Stomach smooth muscle (tissue), 2 donors: ENCODE results near the gene SFSWAP.

Source experiments
- H3K27ac ChIP-seq: one replicate; pipeline ENCODE4 v1.7.0; 2013; ENCODE audit warnings: mild to moderate bottlenecking, low read length, inconsistent platforms
- H3K27me3 ChIP-seq, 2 donors: one replicate each; pipeline ENCODE4 v1.7.0; 2013; ENCODE audit warnings: low read length in 2 of 2; ENCODE audit not compliant: insufficient read depth in 2 of 2, control insufficient read depth in 1 of 2
- H3K36me3 ChIP-seq, 2 donors: one replicate each; pipeline ENCODE4 v1.7.0; 2013; ENCODE audit warnings: low read length in 2 of 2; ENCODE audit not compliant: control insufficient read depth in 2 of 2, insufficient read depth in 2 of 2
- H3K4me1 ChIP-seq: one replicate; pipeline ENCODE4 v1.7.0; 2013; ENCODE audit warnings: low read length; ENCODE audit not compliant: control insufficient read depth, insufficient read depth
- H3K4me3 ChIP-seq, 2 donors: one replicate each; pipeline ENCODE4 v1.7.0; 2013; ENCODE audit warnings: low read length in 2 of 2
- H3K9ac ChIP-seq, 2 donors: one replicate each; pipeline ENCODE4 v1.7.0; 2013; ENCODE audit warnings: low read length in 2 of 2, mild to moderate bottlenecking in 1 of 2
- H3K9me3 ChIP-seq, 2 donors: one replicate each; pipeline ENCODE4 v1.7.0; 2013; ENCODE audit warnings: low read length in 2 of 2; ENCODE audit not compliant: control insufficient read depth in 2 of 2
- donor health status: healthy.
- donor health status: Pancreatic carcinoma.

Gene SFSWAP

GRCh38 chr12:131779027-131779426, 68.1 kb downstream of the SFSWAP start:
- H3K9ac ChIP-seq: no peak overlapping the region
- no peak overlapping the region for H3K4me3 ChIP-seq
- H3K27ac ChIP-seq: no peak overlapping the region
- H3K4me1 ChIP-seq: no peaks in the 10 kb centered on the region
- no peaks in the 10 kb centered on the region for H3K9me3 ChIP-seq
- H3K36me3 ChIP-seq: peaks cover 28 to 36% of the 10 kb centered on the region in 2 donors
- no peaks in the 10 kb centered on the region for H3K27me3 ChIP-seq

DNA sequence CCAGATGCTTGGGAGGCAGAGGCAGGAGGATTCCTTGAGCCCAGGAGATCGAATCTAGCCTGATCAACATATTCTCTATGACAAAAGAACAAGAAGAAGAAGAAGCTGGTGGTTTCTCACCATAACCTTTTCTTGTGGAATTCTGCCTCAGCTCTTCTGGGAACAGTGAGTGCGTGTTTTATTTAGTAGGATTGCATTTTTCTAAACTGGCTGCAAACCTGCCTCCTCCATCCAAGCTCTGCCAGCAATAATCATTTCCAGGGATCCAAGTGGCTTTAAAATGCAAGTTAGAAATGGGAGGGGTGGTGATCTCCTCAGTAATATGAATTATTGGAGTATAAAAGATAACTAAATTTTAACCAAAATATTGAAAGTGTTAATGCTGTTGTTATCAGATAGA, 71.2 kb downstream of the SFSWAP start:
- H3K27ac ChIP-seq: no peak overlapping the region
- H3K9ac ChIP-seq: no peak overlapping the region
- H3K4me3 ChIP-seq: no peak overlapping the region
- H3K4me1 ChIP-seq: no peaks in the 10 kb centered on the region
- no peaks in the 10 kb centered on the region for H3K27me3 ChIP-seq
- H3K9me3 ChIP-seq: no peaks in the 10 kb centered on the region
- H3K36me3 ChIP-seq: peaks cover 35 to 42% of the 10 kb centered on the region in 2 donors

DNA sequence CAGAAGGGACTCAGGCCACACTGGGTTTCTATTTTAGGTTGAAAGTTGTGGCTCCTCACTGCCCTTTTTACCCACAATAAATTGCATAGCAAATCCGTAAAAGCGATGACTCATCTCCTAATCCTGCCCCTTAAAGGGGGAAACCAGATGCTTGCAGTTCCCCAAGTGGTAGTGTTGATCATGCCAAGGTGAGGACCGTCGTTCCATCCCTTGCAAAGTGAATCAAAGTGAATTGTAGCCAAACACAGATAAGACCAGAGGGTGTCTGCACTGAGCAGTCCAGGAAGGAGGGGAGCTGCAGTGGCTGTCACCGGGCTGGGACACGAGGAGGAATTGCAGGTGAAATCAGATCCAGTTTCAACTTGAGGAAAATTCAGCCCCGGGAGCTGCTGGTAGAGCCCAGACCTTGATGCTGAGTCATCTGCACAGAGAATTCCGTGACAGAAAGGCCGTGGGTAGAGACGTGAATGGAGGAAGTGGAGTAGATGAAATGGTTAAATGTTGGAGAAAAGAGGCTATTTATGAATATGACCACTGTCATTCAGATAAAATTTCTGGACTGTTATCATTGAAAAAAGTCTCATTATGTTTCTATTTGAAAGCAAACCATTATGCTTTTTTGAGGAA, 73.1 kb downstream of the SFSWAP start:
- no peak overlapping the region for H3K9ac ChIP-seq
- no peak overlapping the region for H3K27ac ChIP-seq

GRCh38 chr12:131784909-131785762, 74.2 kb downstream of the SFSWAP start:
- Histone ChIP-seq H3K36me3 (peaks cover 38 to 49% of the 10 kb centered on the region in 2 donors), H3K27me3 (no peaks in the 10 kb centered on the region), H3K9ac (no peak overlapping the region), H3K9me3 (no peaks in the 10 kb centered on the region), H3K4me3 (no peak overlapping the region), H3K27ac (no peak overlapping the region), H3K4me1 (no peaks in the 10 kb centered on the region)

More for the DNA sequence above, 73.1 kb downstream of the SFSWAP start:
- no peaks in the 10 kb centered on the region for H3K27me3 ChIP-seq
- no peaks in the 10 kb centered on the region for H3K4me1 ChIP-seq
- no peaks in the 10 kb centered on the region for H3K9me3 ChIP-seq
- H3K4me3 ChIP-seq: no peak overlapping the region
- H3K36me3 ChIP-seq: peaks cover 34 to 46% of the 10 kb centered on the region in 2 donors

- H3K9me3 ChIP-seq: no peaks in the 10 kb centered on the region
- H3K4me1 ChIP-seq: no peaks in the 10 kb centered on the region
- no peaks in the 10 kb centered on the region for H3K27me3 ChIP-seq
- H3K9ac ChIP-seq: no peak overlapping the region
- H3K27ac ChIP-seq: no peak overlapping the region
- no peak overlapping the region for H3K4me3 ChIP-seq
- peaks cover 40 to 48% of the 10 kb centered on the region in 2 donors for H3K36me3 ChIP-seq
Measured at GRCh38 chr12:131785763-131786330, 75.0 kb downstream of the SFSWAP start.

GRCh38 chr12:131786331-131786730, 75.4 kb downstream of the SFSWAP start:
- Histone ChIP-seq H3K4me1 (no peaks in the 10 kb centered on the region), H3K36me3 (peaks cover 40 to 47% of the 10 kb centered on the region in 2 donors), H3K9me3 (no peaks in the 10 kb centered on the region), H3K4me3 (no peak overlapping the region), H3K27ac (no peak overlapping the region), H3K27me3 (no peaks in the 10 kb centered on the region), H3K9ac (no peak overlapping the region)

- Histone ChIP-seq H3K27ac (no peak overlapping the region), H3K36me3 (peaks cover 43 to 44% of the 10 kb centered on the region in 2 donors), H3K4me3 (no peak overlapping the region), H3K4me1 (no peaks in the 10 kb centered on the region), H3K9me3 (no peaks in the 10 kb centered on the region), H3K27me3 (no peaks in the 10 kb centered on the region), H3K9ac (no peak overlapping the region)
Measured at GRCh38 chr12:131787143-131787660, 76.3 kb downstream of the SFSWAP start.

DNA sequence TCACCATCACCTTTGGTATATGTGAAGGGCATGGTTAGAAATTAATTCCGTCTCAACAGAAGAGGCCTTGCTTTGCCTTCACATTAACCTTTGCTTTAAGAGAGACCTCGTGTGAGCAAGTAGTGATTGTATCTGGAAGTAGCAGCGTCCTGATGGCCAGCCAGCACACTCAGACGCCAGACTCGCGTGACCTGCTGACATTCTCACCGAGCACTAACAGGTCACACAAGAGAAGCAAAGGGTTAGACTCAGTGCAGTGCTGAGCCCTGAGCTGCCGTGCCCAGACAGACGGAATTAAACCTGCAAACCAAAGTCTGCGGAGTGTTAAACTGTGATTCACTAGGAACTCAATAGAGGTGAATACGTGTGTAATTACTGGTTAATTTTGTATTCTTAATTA, 77.2 kb downstream of the SFSWAP start:
- Histone ChIP-seq H3K9me3 (no peaks in the 10 kb centered on the region), H3K4me1 (no peaks in the 10 kb centered on the region), H3K4me3 (no peak overlapping the region), H3K27ac (no peak overlapping the region), H3K9ac (no peak overlapping the region), H3K36me3 (peaks cover 47 to 50% of the 10 kb centered on the region in 2 donors), H3K27me3 (no peaks in the 10 kb centered on the region)

- H3K4me1 ChIP-seq: no peaks in the 10 kb centered on the region
- no peaks in the 10 kb centered on the region for H3K9me3 ChIP-seq
- H3K36me3 ChIP-seq: peaks cover 51 to 53% of the 10 kb centered on the region in 2 donors
- no peaks in the 10 kb centered on the region for H3K27me3 ChIP-seq
- no peak overlapping the region for H3K4me3 ChIP-seq
- H3K27ac ChIP-seq: no peak overlapping the region
- H3K9ac ChIP-seq: no peak overlapping the region
Measured at GRCh38 chr12:131789638-131790037, 78.7 kb downstream of the SFSWAP start.

DNA sequence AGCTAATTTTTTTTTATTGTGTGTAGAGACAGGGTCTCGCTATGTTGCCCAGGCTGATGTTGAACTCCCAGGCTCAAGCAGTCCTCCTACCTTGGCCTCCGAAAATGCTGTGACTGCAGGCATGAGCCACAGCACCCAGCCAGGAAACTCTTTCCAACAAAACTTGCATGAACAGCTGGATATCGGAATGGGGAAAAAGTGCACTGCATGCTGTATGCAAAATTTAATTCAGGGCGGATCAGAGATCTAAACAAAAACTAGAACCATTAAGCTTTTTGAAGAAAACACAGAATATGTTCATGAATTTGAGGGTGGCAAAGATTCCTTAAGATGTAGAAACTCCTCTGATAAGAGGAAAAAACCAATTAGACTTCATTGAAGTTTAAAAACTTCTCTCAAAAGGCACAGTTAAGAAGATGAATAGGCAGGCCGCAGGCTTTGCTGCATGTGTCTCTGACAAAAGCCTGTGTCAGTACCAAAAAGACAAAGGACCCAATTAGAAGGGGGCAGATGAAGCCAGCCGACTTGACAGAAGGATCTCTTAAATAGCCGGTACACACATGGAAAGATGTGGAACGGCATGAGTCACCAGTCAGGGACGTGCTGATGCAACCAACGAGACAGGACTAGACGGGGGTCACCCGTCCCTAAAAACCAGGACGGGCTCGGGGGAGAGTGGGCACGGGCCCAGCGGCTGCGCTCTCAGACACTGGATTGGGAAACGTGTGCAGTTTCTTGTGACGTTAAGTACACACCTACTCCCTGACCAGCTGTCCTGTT, 82.5 kb downstream of the SFSWAP start:
- no peak overlapping the region for H3K27ac ChIP-seq
- H3K4me1 ChIP-seq: no peaks in the 10 kb centered on the region
- no peaks in the 10 kb centered on the region for H3K27me3 ChIP-seq
- no peaks in the 10 kb centered on the region for H3K9me3 ChIP-seq
- H3K4me3 ChIP-seq: no peak overlapping the region
- H3K36me3 ChIP-seq: peaks cover 40 to 55% of the 10 kb centered on the region in 2 donors
- H3K9ac ChIP-seq: no peak overlapping the region
